Esophagus mucosa (tissue), 1 donor: ENCODE data around the gene TMSB10. TPM values are rescaled to one million over a fixed set of nuclear protein-coding genes. Genes with fewer than 3 reads are reported as not detected.
"Not testable (repeated sequence)": the region's sequence is repeated elsewhere in the genome, so short reads cannot be mapped to it uniquely, and the experiment has no call there.

Experiments used
- ATAC-seq: fragments of 200-7000 bp; cut with Tn5 transposase; one replicate; pipeline ENCODE4 v1.9.1; 2020
- total RNA-seq: library from RNA; stranded (reverse); gene quantifications from one replicate; pipeline ENCODE4 v1.2.4, GENCODE V29; 2023
- donor health status: DM: yes; HTN: yes; CAD: no.

The TMSB10 gene
- 1,660 TPM for total RNA-seq

DNA sequence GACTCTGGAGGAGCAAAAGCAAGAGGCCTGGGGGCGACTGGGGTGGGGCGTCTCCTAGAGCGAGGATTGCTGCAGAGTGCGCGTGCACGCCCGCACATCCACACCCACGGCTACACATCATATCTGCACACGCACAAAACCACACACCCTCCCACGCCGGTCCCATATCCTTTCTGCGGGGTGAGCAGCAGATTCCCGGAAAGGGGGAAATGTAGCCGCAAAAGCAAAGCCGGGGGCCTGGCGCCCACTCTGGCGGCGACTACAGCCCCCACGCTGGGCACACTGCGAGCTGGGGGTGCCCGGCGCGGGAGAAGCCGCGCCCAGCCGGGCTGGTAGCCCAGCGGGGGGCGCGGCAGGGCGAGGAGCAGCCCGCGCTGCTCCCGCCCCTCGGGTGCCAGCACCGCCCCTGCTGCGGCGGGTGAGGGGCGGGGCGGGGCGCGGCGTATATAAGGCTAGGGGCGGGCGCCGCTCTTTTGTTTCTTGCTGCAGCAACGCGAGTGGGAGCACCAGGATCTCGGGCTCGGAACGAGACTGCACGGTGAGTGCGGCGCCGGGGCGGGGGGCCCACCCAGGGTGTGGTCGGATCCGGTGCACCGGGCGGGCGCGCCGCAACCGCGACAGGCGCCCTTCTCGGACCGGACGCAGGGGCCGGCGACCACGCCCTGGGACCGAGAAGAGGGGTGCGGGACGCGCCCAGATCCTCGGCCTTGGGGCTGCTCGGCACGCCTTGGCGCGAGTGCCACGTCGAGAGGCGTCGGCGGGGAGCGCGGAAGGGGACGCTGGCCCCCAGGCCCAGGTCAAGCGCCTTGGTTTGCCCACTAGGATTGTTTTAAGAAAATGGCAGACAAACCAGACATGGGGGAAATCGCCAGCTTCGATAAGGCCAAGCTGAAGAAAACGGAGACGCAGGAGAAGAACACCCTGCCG lies at the start of gene TMSB10:
TMSB10 (plus strand) TSS at position 476 of the 927 bp plus-strand sequence.
- ATAC-seq, result peak; percentile 85

DNA sequence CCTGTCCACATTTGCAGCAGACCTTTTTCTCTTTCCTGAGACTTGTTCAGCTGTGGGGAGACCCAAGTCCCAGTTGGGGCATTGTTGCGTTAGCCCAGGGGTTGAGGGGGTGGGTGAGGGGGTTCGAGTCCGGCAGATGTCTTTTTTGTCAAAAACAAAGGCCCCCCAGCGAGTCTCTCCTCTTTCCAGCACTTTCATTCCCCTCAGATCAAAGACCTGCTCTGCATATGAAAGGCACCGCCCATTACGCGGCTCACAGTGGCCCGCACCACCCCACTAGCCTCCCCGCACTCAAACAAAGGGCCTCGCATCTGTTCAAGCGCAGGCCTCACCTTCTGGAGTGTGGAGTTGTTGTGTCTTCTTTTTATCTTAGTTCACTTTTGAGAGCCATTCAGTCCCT lies 49.7 kb upstream of the TMSB10 start:
- ATAC-seq, result no peak

DNA sequence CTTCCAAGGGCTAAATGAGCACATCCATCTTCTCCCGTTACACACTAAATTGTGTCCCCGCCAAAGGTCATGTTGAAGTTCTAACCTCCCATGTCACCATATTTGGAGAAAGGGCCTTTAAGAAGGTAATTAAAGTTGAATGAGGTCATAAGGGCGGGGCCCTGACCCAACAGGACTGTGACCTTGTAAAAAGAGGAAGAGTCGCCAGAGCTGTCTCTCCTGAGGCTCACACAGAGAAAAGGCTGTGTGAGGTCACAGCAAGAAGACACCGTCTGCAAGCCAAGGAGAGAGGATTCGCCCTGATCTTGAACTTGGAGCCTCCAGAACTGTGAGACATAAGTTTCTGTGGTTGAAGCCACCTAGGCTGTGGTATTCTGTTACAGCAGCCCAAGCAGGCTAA lies 48.7 kb upstream of the TMSB10 start:
- no peak for ATAC-seq

DNA sequence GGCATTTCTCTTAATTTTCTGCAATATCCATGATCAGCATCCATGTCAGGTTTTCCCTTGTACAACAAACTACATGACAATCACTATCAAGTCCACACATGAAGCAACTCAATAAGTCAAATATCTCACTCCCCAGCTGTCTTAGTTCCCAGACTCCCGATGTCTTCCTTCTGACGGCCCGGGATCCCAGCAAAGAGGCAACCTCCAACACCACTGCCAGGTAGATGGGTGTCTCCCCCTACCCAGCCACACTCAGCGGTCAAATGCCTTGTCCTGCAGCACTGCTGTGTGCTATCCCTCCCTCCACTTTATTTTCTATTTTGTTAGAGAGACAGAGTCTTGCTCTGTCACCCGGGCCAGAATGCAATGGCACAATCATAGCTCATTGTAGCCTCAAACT lies 47.9 kb upstream of the TMSB10 start:
- ATAC-seq, result no peak

DNA sequence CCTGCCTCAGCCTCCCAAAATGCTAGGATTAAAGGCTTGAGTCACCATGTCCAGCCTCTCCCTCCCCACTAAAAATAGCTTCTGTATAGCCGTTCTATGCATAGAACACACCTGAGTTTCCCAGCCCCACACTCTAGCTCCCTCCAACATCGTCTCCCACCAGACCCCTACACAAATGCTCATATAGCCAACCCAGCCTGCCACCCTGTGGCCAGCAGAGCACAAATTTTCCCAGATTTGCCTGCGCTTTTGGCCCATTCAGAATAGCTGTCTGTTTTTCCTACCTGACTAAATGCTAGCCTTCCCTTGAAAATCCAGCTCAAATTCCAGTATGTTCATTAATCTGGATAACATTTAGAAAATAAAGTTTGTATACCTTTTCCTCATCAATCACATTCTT lies 47.3 kb upstream of the TMSB10 start:
- no peak for ATAC-seq

DNA sequence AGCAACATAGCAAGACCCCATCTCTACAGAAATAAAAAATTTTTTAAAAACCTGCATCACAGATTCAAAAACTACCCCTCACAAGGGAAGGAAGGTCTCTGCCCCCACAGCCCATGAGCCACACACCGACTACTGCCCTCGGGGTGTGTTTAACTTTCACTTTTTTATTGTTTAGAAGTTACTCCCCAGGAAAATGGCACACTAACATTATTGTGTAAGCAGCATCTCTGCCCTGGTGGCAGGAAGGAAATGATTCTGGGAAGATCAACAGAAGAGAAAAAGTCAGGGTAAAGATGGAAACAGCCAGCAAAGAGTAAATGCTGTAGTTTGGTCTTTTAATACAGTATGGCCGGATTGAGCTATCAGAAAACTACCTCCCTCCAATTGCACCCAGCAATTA lies 46.5 kb upstream of the TMSB10 start:
- ATAC-seq, result no peak

DNA sequence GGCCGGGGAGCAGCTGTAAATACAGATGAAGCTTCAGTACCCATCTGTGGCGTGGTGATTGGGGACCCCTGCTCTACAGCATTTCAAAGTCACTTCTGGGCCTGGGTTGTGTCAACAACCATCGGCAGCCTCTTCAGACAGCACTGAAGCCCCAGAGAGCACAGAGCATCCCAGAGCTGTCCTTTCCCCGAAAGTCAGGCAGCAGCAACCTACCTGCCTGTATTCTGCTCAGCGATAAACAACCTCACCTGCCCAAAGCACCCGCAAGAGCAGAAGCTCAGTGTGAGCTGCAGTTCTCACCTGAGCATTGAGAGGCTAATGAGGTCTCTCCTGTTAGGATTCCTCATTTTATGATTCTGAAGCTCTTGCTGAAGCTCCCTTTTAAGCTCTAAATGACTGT lies 43.9 kb upstream of the TMSB10 start:
- no peak for ATAC-seq

DNA sequence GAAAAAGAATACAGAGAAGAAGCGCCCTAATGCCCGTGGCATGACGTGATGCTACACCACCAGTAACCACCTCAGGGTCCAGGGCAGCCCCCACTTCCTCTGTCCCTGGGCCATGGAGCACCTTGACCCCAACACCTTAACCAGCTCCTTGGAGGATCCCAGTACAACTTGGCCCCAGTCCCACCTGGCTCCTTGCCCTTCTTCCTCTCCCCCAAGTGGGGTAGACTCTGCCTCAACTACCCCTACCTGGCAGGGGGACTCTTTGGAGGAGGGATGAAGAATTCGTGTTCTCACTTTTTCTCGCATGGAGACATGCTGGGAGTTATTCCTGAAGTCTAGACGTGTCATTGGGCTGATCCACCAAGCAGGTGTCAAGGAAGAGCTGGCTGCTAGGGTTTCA lies 43.5 kb upstream of the TMSB10 start:
- no peak for ATAC-seq

DNA sequence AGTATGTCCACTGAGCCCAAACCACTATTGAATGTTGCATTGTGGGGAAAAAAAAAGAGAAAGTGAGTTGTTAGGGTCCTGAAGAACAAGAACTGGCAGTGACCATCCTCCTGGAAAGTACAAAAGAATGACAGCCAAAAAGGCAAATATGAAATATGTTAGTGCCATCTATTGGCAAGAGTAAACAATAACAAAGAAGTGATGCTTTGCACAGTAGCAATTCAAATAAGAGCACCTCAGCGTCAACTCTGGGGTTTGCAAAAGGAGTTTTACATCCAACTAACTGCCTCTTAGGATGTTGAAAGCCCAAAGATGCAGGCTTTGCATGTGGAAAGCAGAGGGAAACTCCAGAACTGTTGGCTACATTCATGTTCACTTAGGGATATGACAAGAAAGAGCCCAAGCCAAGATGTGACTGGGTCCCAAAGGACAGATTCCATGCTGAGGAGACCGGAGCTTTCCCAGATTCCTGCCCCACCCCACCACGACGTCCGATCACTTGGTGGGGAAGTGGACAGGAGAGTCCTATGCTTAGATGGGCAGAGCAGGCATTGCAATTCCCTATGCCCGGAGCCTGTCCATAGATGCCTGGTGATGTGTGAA lies 40.2 kb upstream of the TMSB10 start:
- no peak for ATAC-seq

DNA sequence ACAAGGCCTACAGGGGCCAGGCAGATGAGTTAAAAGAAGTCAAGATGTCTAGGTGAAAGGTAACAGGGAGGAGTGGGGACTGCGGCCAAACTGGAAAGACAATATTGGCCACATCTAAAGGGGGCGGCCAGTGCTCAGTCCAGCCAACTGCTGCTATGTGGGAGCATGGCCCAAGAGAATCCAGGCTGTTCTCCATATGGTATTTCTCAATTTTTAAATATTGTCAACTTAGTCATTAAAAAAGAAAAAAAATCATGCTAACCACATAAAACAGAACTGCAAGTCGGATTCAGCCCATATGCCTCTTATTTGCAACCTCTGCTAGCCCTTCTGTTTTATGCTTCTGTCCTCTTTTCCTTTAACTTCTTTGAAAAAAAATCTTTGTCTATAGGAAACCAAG lies 39.3 kb upstream of the TMSB10 start:
- no peak for ATAC-seq

DNA sequence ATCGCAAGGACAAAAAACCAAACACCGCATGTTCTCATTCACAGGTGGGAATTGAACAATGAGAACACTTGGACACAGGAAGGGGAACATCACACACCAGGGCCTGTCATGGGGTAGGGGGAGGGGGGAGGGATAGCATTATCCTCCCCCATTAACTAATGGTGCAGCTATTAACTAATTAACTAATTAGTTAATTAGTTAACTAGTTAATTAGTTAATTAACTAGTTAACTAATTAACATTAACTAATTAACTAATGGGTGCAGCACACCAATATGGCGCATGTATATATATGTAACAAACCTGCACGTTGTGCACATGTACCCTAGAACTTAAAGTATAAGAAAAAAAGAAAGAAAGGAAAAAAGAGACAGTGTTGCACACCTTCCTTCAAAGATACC lies 37.1 kb upstream of the TMSB10 start:
- ATAC-seq, result not testable (repeated sequence)

DNA sequence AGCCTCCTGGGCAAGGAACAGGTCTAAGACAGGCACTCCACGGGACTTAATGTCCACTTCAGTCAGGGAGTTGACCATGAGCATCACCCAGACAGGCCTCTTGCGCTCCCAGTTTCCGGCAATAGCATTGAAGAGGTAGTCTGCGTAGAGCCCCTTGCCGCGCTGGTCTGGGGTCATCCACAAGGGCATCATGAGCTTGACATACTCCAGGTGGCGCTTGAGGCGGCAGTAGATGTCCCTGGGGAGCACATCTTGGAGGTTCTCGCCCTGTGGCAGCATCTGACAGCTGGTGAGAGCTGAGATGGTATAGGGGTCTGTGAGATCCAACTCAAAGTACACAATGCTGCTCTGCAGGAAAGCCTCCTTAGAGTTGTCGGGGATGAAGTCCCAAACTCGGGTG lies 35.1 kb upstream of the TMSB10 start:
- peak; percentile 18 for ATAC-seq

DNA sequence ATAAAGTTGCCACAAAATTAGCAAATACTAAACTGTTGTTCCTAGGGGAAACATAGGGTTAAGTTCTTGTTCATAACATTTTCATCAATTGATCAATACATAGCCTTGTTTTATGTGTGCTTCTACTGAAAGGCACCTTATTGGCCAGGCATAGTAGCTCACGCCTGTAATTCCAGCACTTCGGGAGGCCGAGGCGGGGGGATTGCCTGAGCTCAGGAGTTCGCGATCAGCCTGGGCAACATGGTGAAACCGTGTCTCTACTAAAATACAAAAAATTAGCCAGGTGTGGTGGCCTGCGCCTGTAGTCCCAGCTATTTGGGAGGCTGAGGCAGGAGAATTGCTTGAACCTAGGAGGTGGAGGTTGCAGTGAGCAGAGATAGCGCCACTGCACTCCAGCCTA lies 32.8 kb upstream of the TMSB10 start:
- ATAC-seq, result not testable (repeated sequence)

DNA sequence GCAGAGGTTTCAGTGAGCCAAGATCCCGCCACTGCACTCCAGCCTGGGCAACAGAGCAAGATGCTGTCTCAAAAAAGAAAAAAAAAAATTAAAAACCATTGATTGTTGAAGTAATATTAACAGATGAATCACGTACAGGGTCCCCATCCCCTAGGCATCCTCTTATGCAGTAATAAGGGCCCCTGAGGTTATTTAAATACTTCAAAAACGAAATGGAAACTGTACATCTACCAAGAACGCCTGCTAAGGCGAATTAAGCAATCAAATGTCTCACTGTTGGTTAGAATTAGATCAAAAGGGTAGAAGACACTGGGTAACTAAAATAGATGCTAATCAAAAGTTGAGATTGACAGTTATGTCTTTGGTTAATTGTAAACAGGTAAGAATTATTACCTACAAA lies 32.1 kb upstream of the TMSB10 start:
- no peak for ATAC-seq

DNA sequence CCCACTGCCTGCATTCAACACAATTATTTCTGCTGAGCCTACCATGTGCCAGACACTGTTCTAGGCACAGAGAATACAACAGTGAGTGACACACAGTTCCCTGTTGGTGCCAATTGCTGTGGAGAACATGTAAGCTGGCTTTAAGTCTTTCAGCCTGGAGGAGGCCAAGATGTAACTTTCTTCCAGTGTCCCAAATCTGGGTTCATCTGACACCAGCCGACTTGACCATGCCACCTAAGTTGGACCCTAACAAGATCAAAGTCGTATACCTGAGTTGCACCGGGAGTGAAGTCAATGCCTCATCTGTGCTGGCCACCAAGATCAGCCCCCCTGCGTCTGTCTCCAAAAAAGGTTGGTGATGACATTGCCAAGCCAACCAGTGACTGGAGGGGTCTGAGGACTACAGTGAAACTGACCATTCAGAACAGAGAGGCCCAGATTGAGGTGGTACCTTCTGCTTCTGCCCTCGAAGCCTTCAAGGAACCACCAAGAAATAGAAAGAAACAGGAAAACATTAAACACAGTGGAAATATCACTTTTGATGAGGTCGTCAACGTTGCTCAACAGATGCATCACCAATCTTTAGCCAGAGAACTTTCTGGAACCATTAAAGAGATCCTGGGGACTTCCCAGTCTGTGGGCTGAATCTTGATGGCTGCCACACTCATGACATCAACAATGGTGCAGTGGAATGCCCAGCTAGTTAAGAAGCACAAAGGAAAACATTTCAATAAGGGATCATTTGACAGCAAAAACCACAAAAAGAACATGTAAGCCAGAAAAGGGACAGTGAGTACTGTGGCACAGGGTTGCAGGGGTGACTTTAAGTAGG lies 30.9 kb upstream of the TMSB10 start:
- ATAC-seq, result no peak

DNA sequence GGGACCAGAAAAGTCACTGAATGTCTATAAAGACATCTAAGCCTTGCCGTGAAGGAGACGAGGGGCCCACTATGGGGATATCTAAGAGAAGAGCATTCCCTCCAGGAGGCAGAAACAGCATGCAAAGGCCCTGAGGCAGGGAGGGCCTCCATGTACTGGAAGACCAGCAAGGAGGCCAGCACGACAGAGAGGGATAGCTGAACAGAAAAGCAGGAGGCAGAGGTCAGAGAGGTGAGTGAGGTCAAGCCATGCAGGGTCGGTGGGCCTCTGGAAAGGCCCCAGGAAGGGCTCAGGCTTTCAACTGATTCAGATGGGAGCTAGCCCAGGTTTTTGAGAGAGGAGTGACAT lies 30.3 kb upstream of the TMSB10 start:
- no peak for ATAC-seq

DNA sequence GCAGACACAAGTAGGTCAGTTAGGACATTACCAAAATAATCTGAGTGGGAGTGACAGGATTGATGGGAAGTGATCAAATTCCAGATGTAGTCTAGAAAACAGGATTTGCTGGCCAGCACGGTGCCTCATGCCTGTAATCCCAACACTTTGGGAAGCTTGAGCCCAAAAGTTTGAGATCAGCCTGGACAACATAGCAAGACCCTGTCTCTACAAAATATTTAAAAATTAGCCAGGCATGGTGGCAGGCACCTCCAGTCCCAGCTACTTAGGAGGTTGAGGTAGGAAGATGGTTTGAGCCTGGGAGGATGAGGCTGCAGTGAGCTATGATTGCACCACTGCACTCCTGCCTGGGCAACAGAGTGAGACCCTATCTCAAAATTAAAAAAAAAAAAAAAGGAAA lies 29.8 kb upstream of the TMSB10 start:
- ATAC-seq, result not testable (repeated sequence)

DNA sequence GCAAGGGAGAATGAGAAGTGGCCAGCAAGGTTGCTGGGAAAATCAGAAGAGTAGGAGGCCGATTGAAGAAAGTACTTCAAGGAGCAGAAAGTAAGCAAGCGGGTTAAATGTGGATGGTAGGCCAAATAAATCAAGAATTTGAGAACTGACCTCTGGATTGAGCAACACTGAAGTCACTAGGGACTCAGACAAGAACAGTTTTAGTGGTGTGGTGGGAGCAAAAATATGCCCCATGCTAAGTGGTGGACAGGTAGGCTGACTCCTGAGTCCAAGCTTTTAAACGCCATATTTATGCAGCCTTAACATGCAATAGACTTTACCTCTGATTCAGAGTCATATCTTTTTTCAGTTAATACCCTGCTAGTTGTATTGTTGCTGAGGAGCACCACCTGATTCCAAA lies 29.1 kb upstream of the TMSB10 start:
- no peak for ATAC-seq

DNA sequence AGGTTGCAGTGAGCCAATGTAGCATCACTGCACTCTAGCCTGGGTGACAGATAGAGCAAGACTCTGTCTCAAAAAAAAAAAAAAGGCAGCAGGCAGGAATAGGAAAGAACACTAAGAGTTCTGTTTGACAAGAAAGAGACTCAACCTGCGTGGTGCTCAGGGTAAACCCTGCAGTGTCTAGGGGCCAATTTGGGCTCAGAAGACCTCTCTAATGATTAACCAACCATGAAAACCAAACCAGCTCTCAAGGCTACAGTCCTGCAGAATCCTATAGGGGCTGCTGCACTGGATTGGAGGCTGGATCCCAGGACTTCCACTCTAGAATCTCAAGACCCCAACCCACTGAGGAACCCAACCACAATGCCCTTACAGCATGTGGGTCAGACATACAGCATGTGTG lies 27.0 kb upstream of the TMSB10 start:
- ATAC-seq, result no peak

DNA sequence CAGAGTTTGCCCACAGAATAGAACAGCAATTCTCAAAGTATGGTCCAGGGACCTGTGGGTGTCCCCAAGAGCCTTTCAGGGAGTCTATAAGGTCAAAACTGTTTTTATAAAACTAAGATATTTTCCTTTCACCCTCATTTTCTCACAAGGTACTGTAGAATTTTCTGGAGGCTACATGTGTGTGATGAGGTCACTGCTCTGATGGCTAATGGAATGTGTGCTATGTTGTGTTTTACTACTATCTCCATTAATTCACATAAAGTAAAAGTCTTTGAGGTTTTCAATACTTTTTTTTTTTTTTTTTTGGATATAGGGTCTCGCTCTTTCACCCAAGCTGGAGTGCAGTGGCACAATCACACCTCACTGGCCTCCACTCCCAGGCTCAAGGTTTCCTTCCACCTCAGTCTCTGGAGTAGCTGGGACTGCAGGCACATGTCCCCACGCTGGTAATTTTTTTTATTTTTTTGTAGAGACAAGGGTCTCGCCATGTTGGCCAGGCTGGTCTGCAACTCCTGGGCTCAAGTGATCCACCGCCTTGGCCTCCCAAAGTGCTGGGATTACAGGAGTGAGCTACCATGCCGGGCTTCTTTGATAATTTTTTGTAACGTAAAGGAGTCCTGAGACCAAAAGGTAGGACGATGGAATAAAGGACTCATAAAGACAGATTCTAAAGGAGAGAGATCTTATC lies 26.4 kb upstream of the TMSB10 start:
- no peak for ATAC-seq

DNA sequence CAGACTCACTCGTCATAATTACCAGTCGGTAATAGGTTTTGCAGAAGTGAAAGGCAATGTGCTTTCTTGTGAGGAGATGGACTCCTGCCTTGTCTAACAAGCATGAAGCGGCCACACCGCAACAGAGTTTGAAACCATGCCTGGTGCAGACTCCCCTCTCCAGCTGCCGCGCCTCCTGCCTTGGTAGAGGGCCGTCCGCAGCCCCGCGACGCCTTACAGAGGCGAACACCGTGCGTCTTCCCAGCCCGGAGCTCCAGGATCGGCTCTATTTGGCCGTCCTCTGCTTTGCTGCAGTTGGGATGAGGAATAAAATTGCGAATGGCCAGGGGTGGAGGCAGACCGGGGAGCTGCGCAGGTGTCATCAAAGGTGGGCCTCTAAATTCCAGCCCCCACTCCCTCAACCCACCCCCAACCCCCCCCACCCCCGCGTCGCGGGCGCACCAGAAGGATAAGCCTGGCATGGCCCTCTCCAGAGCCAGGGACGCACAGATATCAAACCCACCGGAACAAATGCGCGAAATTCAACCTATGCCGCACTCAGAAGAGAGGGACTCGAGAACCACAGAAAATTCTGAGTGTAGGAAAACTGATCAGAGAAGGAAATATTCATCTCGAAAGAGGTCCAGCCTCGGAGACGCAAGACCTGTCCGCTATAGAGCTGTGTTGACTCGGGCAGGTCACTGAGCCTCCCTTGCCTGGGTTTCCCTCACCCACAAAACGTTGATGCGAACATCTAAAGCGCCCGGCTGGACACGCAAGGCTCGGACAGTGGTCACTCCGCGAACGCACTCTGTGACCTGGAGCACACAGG lies 25.7 kb upstream of the TMSB10 start:
- ATAC-seq, result peak; percentile 28

DNA sequence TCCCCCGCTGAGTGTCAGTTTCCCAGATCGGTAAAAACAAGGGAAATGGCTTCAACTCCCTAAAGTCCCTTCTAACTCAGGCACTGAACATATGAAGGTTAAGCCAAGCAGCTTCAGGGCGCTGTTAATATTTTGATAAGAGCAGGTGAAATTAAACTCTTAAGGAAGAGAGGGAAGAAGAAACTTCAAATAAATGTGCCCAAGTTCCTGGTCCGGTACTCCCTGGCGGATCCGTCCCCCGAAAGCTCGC lies 25.1 kb upstream of the TMSB10 start:
- no peak for ATAC-seq
